GM21367 (cell line): ENCODE measurements around the gene GRID1.

Source experiments
- ATAC-seq: cut with Tn5 transposase; IDR thresholded peaks from one replicate; pipeline ENCODE4 v1.9.1; 2021; ENCODE audit not compliant: unreplicated experiment

GRID1 gene

DNA sequence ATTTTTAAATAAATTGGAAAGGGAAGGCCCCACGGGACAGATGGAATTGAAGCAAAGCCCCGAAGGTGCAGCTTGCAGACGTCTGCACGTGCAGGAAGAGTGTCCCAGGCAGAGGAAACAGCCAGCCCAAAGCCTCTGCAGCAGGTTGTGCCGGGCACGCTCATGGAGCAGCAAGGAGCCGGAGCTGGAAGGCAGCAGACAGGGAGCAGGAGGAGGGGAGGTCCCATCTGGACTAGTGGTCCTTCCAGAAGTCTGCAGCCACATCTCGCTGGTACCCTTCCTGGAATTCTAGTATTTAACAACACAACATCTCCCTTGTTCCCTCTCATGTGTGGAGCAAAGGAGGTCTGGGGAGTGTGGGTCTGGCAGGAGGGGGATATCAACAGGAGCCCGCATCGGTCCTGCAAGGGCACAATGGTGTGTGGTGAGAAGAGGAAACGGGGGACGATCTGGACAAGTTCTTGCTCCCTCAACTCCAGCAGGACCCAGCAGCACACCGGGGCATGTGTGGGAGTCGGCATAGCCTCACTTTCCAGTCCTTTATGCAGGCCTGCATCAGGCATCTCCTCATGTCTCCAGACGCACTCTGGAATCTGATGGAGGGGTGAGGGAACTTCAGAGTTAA is 169.3 kb downstream of the GRID1 start:
- ATAC-seq = no peak

GRCh38 chr10:86195521-86196157 is 171.0 kb downstream of the GRID1 start:
- no peak for ATAC-seq

- ATAC-seq = no peak
These were observed 171.9 kb downstream of the GRID1 start for GRCh38 chr10:86194684-86195083.

- ATAC-seq = no peak
These were observed 172.8 kb downstream of the GRID1 start for GRCh38 chr10:86193841-86194240.

GRCh38 chr10:86192691-86193090 is 173.9 kb downstream of the GRID1 start:
- no peak for ATAC-seq

- ATAC-seq = no peak
These were observed 174.4 kb downstream of the GRID1 start for GRCh38 chr10:86192147-86192546.

DNA sequence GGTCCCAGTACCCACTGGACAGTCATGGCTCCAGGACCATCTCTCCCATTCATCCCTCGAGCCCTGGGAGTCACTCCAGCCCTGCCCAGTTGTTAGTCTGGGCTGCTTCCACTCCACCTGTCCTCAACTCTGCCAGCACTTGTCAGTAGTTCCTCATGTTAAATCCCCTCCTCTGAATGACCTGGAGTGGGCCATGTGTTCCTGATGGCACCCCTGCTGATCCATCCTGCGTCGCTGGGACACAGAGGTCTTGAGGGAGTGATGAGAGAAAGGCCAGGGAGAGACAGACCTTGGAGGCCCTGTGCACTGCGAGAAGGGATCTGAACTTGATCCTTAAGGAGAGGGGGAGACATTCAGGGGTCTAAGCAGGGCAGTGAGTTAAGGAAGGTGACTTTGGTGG is 174.9 kb downstream of the GRID1 start:
- ATAC-seq = no peak

DNA sequence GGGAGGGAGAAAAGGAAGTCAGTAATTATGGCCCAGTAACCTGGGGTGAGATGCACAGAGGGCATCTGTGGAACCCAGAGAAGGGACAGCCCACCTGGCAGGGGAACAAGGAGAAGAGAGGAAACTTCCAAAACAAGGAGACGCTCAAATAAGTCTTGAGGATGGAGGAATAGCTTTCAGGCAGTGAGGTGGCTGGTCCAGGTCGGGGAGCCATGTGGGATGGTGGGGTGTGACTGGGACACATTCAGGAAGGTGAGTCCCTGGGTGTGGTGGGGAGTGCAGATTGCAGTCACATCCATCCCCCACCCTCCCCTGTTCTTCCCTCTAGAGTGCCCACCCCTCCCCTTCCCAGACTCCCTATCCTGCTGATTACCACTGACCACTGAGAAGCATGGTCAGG is 175.4 kb downstream of the GRID1 start:
- ATAC-seq = no peak

GRCh38 chr10:86190291-86190690 is 176.3 kb downstream of the GRID1 start:
- no peak for ATAC-seq

GRCh38 chr10:86189891-86190290 is 176.7 kb downstream of the GRID1 start:
- no peak for ATAC-seq

- no peak for ATAC-seq
These were observed 177.6 kb downstream of the GRID1 start for GRCh38 chr10:86188796-86189558.

- no peak for ATAC-seq
These were observed 178.3 kb downstream of the GRID1 start for GRCh38 chr10:86188326-86188725.

GRCh38 chr10:86187499-86188239 is 178.9 kb downstream of the GRID1 start:
- no peak for ATAC-seq

- no peak for ATAC-seq
These were observed 180.0 kb downstream of the GRID1 start for GRCh38 chr10:86186633-86187032.

DNA sequence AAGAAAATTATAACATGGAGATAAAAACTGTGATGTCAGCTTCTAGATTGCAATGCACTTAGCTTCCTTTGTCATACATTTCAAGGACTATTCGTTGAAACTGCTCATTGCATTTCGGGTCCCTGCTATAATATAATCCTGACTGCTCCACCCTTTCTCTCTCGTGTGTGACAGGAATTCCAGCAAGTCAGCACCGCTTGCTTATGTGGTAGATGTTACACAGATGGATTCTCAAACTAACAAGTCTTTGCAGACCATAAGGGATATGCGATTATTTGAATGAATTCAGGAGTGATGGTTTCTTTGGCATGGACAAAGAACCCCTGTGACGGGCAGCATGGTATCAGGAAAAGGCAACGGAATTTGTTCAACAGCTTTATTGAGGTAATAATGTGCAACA is 184.0 kb downstream of the GRID1 start:
- ATAC-seq = no peak

DNA sequence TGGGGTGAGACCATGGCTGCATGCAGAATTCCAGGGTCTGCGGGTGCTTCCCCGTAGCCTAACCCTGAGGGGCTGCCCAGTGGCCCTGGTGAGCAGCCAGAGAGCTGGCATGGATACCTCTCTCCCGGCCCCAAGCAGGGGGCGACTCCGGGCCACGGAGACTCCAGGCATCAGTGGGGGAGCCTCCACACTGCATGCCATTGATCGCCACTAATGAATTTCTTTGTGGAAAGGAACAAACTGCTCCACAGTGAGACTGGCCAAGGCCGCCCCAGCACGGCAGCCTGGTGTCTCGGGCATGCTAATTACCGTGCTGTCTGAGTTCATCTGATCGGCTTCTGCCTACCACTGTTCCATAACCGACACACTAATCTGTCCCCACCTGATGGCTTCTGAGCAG is 184.4 kb downstream of the GRID1 start:
- ATAC-seq = no peak

DNA sequence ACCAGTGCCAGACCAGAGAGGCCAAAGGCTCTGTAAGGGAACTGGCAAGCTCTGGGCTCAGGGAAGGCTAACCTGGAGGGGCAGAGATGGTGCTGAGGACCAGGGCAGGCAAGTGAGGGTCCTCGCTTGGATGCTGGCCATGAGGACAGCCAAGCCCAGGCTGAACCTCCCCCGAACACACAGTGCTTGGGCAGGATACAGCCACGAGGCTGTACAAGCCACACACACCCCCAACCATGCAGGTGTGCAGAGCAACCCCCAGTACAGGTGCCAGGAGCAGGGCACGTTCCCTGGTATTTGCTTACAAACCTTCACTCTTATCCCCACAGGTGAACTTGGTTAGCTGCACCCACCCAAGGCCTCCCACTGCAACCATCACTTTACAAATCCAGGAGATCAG is 185.7 kb downstream of the GRID1 start:
- ATAC-seq = no peak

DNA sequence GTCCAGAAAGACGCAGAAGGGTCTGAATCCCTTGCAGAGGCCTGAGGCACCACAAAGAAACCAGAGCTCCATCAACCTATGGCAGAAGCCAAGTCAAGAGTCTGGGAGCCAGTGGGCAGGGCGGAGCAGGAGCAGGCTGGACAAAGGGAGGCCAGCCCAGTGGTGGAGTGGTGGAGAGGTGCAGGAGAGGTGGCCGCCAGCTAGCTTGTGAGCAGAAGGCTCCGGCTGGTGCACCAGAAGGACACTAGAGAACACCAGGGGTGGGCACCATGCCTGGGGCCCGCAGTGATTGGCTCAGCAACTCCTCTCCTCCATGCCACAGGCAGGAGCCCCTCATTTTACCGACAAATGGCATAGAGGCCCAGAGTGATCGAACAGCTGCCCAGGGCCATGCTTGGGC is 186.6 kb downstream of the GRID1 start:
- ATAC-seq = no peak

DNA sequence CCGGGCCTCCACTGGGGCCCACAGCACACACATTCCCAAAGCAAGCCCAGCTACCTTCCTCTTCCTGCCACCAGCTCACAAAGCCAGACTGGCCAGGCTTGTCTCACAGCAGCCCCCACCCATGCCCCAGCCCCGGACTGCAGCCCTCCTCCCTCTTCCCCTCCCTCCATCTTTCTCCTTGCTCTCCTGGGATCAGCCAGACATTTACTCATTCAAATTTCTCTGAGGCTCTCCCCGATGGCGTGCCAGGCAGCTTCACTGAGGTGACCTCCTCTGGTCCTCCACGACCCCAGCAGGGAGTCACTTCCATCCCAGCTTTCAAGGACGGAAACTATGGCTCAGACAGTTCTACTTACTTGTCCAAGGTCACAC is 187.5 kb downstream of the GRID1 start:
- no peak for ATAC-seq

GRCh38 chr10:86178401-86179152 is 188.0 kb downstream of the GRID1 start:
- no peak for ATAC-seq
